PC-3 (cell line): Measurements from ENCODE around the gene COX4I1.
"Not testable (repeated sequence)": the region's sequence is repeated elsewhere in the genome, so short reads cannot be mapped to it uniquely, and the experiment has no call there.

Experiments
- CTCF ChIP-seq: fragments of 300-600 bp; sonication (generic); conservative IDR thresholded peaks from 2 replicates; pipeline ENCODE4 v1.5.1; 2017; ENCODE audit warnings: antibody characterized with exemption, low read depth, mild to moderate bottlenecking, low read length
- EZH2 ChIP-seq: fragments of 300-600 bp; sonication (generic); IDR thresholded peaks from one replicate; pipeline ENCODE4 v1.6.1; 2017; ENCODE audit warnings: antibody characterized with exemption, mild to moderate bottlenecking, low read length; ENCODE audit not compliant: unreplicated experiment

GRCh38 chr16:85837654-85838053 is 38.2 kb downstream of the COX4I1 start:
- TF ChIP-seq CTCF, EZH2: not testable (repeated sequence)
